ENCODE results near the gene RTBDN.
A peak's percentile ranks its signal among the peaks of the same experiment; 100 is the strongest.
"Not testable (repeated sequence)": the region's sequence is repeated elsewhere in the genome, so short reads cannot be mapped to it uniquely, and the experiment has no call there.

RTBDN gene

GRCh38 chr19:12856653-12857052 is 22.3 kb upstream of the RTBDN start:
- no peak for DNase-seq

GRCh38 chr19:12847159-12848139 is 13.1 kb upstream of the RTBDN start:
- DNase-seq = peak; percentile 9

- DNase-seq = not testable (repeated sequence)
Observed at GRCh38 chr19:12846613-12847012, 12.2 kb upstream of the RTBDN start.

GRCh38 chr19:12843999-12844732 is 9.8 kb upstream of the RTBDN start:
- no peak for DNase-seq

GRCh38 chr19:12843328-12843727 is 8.9 kb upstream of the RTBDN start:
- DNase-seq = no peak

GRCh38 chr19:12842511-12842910 is 8.1 kb upstream of the RTBDN start:
- DNase-seq = no peak

- no peak for DNase-seq
Observed at GRCh38 chr19:12841094-12841493, 6.7 kb upstream of the RTBDN start.

- DNase-seq = no peak
Observed at GRCh38 chr19:12840091-12841079, 6.0 kb upstream of the RTBDN start.

- no peak for DNase-seq
Observed at GRCh38 chr19:12838886-12839756, 4.7 kb upstream of the RTBDN start.

- DNase-seq = no peak
Observed at GRCh38 chr19:12838182-12838885, 4.0 kb upstream of the RTBDN start, which contains the start of gene MAST1. Gene MAST1 (plus strand): TSS chr19:12838515. CDS start chr19:12838573, 58 bp downstream.

- no peak for DNase-seq
Observed at GRCh38 chr19:12837225-12837624, 2.8 kb upstream of the RTBDN start.

GRCh38 chr19:12836529-12836863 is 2.1 kb upstream of the RTBDN start:
- no peak for DNase-seq

- DNase-seq = no peak
Observed at GRCh38 chr19:12834976-12835757, 788 bp upstream of the RTBDN start.

GRCh38 chr19:12833738-12834565 is 427 bp downstream of the RTBDN start:
- DNase-seq = no peak

GRCh38 chr19:12833418-12833737 is 1.0 kb downstream of the RTBDN start:
- DNase-seq = no peak

GRCh38 chr19:12828494-12828893 is 5.9 kb downstream of the RTBDN start:
- no peak for DNase-seq

GRCh38 chr19:12825254-12826131 is 8.9 kb downstream of the RTBDN start:
- no peak for DNase-seq

GRCh38 chr19:12821761-12822160 is 12.6 kb downstream of the RTBDN start:
- no peak for DNase-seq
